ENCODE results near the gene TMCO4.
A peak's percentile ranks its signal among the peaks of the same experiment; 100 is the strongest.

TMCO4 gene

DNA sequence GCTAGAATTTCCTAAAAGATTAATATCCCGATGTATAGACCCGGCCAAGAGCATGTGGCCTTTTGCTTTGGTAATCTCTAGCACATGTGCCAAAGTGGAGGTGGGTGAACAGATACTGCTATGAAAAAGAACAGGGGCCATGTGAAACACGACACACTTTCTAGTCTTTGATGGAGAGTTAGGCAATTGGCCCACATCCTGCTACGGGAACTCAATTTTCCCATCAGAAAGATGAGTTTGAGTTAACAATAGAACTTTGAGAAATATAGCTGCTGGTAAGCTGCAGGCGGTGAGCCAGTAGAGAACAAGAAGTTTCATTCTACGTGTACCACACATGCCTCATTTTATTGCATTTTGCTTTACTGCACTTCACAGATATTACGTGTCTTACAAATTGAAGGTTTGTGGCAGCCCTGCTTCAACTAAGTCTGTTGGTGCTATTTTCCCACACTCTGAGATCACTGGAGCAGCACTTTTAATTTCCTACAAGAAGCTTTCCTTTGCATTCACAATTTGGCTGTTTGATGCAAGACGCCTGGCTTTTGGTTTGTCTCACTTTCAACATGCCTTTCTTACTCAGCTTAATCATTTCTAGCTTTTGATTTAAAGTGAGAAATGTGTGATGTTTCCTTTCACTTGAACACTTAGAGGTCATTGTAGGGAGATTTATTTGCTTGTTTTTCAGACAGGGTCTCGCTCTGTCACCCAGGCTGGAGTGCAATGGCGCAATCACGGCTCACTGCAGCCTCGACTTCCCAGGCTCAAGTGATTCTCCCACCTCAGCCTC, 88.7 kb downstream of the TMCO4 start:
- DNase-seq, result peak; percentile 6

GRCh38 chr1:19709260-19709793, 90.4 kb downstream of the TMCO4 start:
- DNase-seq, result no peak

DNA sequence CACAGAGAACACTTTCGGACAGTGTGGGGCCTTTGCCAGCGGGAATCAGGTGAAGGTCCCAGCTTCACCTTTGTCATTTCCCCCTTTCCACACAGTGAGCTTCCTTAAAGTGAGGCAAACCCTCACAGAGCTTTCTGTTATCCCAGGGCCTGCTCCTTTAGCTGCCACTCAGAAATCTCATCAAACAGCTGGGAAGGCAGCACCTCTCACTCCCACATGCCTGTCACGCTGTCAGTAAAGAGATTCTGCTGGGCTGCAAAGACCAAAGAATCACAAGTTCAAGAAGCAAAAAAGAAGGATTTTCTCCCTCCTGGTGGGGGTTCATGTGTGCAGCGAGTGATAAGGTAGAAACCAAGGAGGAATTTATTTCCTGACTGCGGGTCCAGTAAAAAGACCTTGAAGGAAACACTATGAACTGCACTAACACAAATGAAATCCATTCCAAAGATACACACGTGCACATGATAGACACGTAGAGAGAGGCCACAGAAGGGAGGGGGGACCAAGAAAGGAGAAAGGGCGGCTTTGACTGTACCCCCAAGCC, 91.1 kb downstream of the TMCO4 start:
- DNase-seq, result no peak

GRCh38 chr1:19706136-19706535, 93.6 kb downstream of the TMCO4 start:
- no peak for DNase-seq

GRCh38 chr1:19705464-19705863, 94.3 kb downstream of the TMCO4 start:
- DNase-seq, result no peak

- peak; percentile 61 for DNase-seq
These were observed 95.2 kb downstream of the TMCO4 start for GRCh38 chr1:19704247-19705113.

- no peak for DNase-seq
These were observed 96.4 kb downstream of the TMCO4 start for GRCh38 chr1:19703280-19703679.

GRCh38 chr1:19700079-19700777, 99.5 kb downstream of the TMCO4 start:
- DNase-seq, result no peak

DNA sequence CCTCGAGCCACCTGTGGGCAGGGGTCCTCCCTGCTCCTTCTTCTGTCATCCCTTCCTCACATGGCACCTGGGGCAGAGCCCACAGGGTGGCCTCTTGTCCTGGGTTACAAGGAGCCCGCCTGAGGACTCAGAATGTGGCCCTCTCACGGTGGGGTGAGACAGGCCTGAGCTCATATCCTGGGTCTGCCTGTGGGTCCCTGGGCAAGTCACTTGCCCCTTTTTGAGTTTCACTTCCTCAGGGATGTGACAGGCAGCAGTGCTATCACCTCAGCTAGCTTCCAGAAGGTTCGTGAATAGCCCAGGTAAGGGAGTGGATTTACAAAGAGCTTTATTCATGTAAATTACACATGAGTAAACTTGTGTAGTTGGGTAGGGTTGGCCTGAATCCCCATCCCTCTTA, 101.5 kb downstream of the TMCO4 start:
- no peak for DNase-seq

DNA sequence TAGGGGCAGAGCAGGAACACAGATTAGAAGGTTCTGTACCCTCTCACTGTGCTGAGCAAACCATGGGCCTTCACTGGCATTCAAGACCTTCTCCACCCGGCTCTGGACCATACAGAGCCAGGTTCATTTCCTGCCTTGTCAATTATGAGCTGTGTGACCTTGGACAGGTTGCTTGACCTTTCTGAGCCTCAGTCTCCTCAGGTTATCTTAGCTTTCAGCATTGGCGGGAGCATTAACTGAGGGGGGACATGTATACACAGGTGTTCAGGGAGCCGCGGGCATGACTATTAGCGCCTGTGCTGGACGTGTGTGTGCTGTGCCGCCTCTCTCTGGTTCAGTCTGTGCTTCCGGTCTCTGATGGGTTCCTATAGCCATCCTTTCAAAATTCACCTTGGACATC, 102.9 kb downstream of the TMCO4 start:
- DNase-seq, result no peak

DNA sequence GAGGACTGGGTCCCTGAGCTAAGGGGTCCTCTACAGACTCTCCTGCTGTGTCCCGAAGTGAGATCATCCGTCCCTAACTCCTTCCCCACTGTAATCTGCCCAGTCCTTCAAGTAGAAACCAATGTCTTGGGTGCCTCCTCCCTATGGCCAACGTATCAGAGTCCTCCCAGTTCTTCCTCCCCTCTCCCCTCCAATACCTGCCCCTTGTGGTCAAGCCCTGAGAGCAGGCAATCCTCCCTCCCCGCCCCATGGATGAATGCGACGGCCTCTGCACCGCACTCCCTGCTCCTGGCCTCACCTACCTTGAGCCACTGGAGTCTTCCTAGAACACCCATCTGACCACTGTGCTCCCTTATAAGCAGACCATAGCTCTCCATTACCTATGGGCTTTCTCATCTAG, 103.9 kb downstream of the TMCO4 start:
- no peak for DNase-seq

DNA sequence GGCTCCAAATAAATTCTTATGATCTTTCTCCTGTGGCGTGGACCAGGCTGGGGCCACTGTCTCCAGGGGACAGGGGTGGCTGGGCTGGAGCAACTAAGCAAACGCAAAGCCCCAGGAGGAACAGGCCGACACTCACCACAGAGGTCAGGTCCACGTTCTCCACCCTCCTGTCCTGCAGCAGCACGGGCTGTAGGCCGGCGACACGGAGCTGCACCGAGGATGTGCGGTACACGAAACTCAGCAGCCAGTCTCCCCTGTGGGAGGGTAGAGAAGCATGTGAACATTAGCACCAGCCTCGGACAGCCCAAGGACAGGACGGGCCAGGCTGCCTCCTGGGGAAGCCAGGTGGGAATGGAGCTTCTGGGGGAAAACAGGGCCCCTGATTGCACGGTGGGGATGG, 105.4 kb downstream of the TMCO4 start:
- no peak for DNase-seq

- no peak for DNase-seq
These were observed 109.4 kb downstream of the TMCO4 start for GRCh38 chr1:19690342-19690741.

DNA sequence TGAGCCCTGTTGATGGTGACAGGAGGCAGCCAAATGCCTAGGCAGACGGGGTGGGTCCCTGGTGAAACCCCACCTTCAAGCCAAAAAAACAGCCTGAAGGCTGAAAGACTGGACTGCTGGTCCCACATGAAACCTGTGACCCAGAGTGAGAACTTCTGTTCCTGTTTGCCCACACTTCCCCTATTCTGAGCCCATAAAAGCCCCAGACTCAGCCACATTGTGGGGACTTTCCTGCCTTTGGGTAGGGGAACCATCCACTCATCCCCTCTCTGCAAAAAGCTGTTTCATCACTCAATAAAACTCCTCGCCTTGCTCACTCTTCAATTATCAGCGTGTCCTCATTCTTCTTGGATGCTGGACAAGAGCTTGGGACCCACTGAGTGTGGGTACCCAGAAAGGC, 109.9 kb downstream of the TMCO4 start:
- no peak for DNase-seq

- DNase-seq, result no peak
These were observed 110.5 kb downstream of the TMCO4 start for GRCh38 chr1:19689085-19689757.

DNA sequence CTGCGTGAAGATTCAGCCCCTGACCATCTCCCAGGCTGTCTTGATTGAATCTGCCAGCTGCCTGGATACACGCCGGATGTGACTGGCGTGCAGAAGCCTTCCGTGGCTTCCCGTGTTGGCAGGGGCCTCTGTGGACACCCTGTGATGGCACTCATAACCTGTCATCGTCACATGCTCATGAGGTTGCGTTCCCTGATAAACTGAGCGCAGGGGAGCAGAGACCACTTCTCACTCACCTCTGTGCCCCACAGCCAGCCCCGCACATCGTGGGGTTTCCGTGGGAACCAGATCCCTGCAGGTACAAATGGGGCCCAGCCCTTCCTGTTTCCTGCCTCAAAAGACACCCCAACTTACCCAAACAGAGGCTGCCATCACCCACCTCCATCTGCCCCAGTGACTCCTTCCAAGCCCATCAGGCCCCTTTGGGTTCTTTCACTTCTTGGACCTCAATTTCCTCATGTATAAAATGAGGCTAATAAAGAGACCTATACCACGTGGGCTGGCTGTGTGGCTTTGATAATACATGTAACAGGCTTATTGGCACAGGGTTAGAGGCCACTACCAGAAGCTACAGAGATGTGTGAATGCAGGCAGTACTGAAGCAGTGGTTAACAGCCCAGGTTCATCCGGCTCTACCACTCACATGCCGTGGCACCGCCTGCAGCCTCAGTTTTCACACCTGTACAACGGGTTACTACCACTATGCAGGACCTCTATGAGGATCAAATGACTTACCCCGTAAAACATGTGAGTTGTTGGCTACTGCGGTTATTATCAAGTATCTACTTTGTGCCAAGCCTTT, 111.5 kb downstream of the TMCO4 start:
- no peak for DNase-seq

- no peak for DNase-seq
These were observed 112.3 kb downstream of the TMCO4 start for GRCh38 chr1:19687414-19687813.

- no peak for DNase-seq
These were observed 113.7 kb downstream of the TMCO4 start for GRCh38 chr1:19685994-19686393.

GRCh38 chr1:19684677-19685076, 115.0 kb downstream of the TMCO4 start:
- DNase-seq, result no peak

DNA sequence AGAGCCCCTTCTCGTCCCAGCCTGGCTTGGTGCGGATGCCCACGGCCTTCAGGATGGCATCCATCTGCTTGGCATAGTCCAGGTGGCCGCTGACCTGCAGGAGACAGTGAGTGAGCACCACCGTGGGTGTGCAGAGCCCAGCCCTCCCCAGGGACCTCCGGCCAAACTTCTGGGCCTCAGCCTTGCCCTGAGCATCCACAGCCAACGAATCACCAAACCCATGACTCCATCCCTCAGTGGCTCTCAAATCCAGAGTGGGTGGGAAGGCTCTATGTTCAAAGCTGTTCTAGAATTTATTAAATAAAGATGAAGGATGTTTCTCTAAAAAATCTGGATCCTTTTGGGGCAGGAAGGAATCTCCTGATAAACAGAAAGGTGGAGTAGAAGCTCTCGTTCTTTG, 116.4 kb downstream of the TMCO4 start:
- DNase-seq, result no peak

GRCh38 chr1:19682901-19683300, 116.8 kb downstream of the TMCO4 start:
- DNase-seq, result no peak

DNA sequence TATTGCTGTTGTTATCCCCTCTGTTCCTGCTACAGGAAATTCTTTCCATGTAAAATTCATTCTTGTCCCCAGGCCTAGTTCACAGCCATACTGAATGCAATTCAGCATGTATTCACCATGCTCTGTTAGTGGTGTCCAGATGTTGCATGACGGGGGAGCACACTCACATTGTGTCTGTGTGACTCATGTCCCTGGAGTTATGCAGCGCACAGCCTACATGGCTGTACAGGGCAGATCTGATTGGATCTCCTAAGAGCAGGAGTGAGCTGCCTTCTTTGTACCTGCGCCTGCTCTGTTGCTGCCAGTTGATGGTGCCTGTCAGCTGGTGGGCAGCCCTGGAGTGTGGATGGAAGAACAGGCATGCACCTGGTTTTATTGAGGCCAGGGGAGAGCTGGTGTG, 117.5 kb downstream of the TMCO4 start:
- DNase-seq, result no peak

Measured in kidney glomerular epithelial cell (primary cell).